ENCODE data around the gene INTS14.

GRCh38 chr15:65632780-65633375, 21.9 kb upstream of the INTS14 start:
- no peak for TF ChIP-seq ZNF764 (CRISPR knock-in tag; IDR thresholded peaks at IDR 0.05; ENCODE audit: low read depth)
- TF ChIP-seq CUX1 (CRISPR knock-in tag; IDR thresholded peaks at IDR 0.05), result no peak
- TF ChIP-seq MXI1 (IDR thresholded peaks at IDR 0.05; ENCODE audit: low read depth, low read length), result no peak
- no peak for TF ChIP-seq ELF4 (CRISPR knock-in tag; IDR thresholded peaks at IDR 0.05)
- no peak for TF ChIP-seq MTA3 (IDR thresholded peaks at IDR 0.05; ENCODE audit: borderline replicate concordance)
- no peak for TF ChIP-seq ETS2 (tag; IDR thresholded peaks at IDR 0.05; ENCODE audit: borderline replicate concordance, poor library complexity, severe bottlenecking)
- TF ChIP-seq KLF6 (CRISPR knock-in tag; IDR thresholded peaks at IDR 0.05; ENCODE audit: borderline replicate concordance), result no peak
- TF ChIP-seq CREB1 (IDR thresholded peaks at IDR 0.05), result no peak
- no peak for TF ChIP-seq CREB1 (CRISPR knock-in tag; IDR thresholded peaks at IDR 0.05)
